Keratinocyte (primary cell): ENCODE results near the gene LYPLA2. TPM values are rescaled to one million over a fixed set of nuclear protein-coding genes. Genes with fewer than 3 reads are reported as not detected.

ENCODE experiments used
- DNase-seq: peaks from one replicate; pipeline ENCODE4 v3.0.0-alpha.2; 2011; ENCODE audit warnings: low read depth, missing footprints, low spot score
- FAIRE-seq: peaks from 2 replicates; lab custom pipeline; 2011; peaks lifted over from hg19 to GRCh38; lab: Jason Lieb, UNC
- H2AFZ ChIP-seq: 2 replicates; pipeline ENCODE4 v1.6.0; 2012; ENCODE audit warnings: low read length, control low read depth, inconsistent platforms; ENCODE audit not compliant: control insufficient read depth
- H3K27ac ChIP-seq: 2 replicates; pipeline ENCODE4 v1.5.1; 2011; ENCODE audit warnings: low read length; ENCODE audit not compliant: control insufficient read depth, insufficient read depth
- H3K27me3 ChIP-seq: 3 replicates; pipeline ENCODE4 v1.6.0; 2011; ENCODE audit warnings: low read length; ENCODE audit not compliant: control insufficient read depth, insufficient read depth; ENCODE audit errors: extremely low read depth
- H3K36me3 ChIP-seq, 2 experiments: 2 replicates in 1 of 2; 3 replicates in 1 of 2; pipeline ENCODE4 v1.5.1; 2011; ENCODE audit warnings: low read length in 2 of 2, mild to moderate bottlenecking in 1 of 2; ENCODE audit not compliant: control insufficient read depth in 2 of 2, insufficient read depth in 2 of 2; ENCODE audit errors: extremely low read depth in 1 of 2
- H3K4me1 ChIP-seq: 3 replicates; pipeline ENCODE4 v1.5.1; 2011; ENCODE audit warnings: low read length; ENCODE audit not compliant: control insufficient read depth, insufficient read depth; ENCODE audit errors: extremely low read depth
- H3K4me2 ChIP-seq: 3 replicates; pipeline ENCODE4 v1.6.0; 2011; ENCODE audit warnings: low read depth, low read length; ENCODE audit not compliant: control insufficient read depth, insufficient read depth; ENCODE audit errors: extremely low read depth
- H3K4me3 ChIP-seq, 3 experiments: fragments of 200-600 bp in 1 of 3; sonication (generic) in 1 of 3; 2 replicates in 2 of 3; 3 replicates in 1 of 3; pipeline ENCODE4 v1.5.1; 2011 to 2016; ENCODE audit warnings: low read length in 3 of 3, mild to moderate bottlenecking in 3 of 3, control low read depth in 2 of 3, inconsistent platforms in 1 of 3, low read depth in 1 of 3, mixed read lengths in 1 of 3, mixed run types in 1 of 3, moderate library complexity in 1 of 3; ENCODE audit not compliant: control insufficient read depth in 2 of 3, insufficient read depth in 2 of 3; ENCODE audit errors: extremely low read depth in 1 of 3
- H3K79me2 ChIP-seq: 2 replicates; pipeline ENCODE4 v1.6.0; 2012; ENCODE audit warnings: low read length; ENCODE audit not compliant: control insufficient read depth, insufficient read depth
- H3K9ac ChIP-seq: 3 replicates; pipeline ENCODE4 v1.6.0; 2011; ENCODE audit warnings: low read length; ENCODE audit not compliant: control insufficient read depth, insufficient read depth; ENCODE audit errors: extremely low read depth
- H3K9me1 ChIP-seq: 3 replicates; pipeline ENCODE4 v1.6.0; 2011; ENCODE audit warnings: low read length; ENCODE audit not compliant: control insufficient read depth, insufficient read depth; ENCODE audit errors: extremely low read depth
- H3K9me3 ChIP-seq: 2 replicates; pipeline ENCODE4 v1.5.1; 2012; ENCODE audit warnings: low read depth, low read length; ENCODE audit not compliant: control insufficient read depth
- H4K20me1 ChIP-seq: 3 replicates; pipeline ENCODE4 v1.6.0; 2011; ENCODE audit warnings: low read length; ENCODE audit not compliant: control insufficient read depth, insufficient read depth; ENCODE audit errors: extremely low read depth
- CTCF ChIP-seq, 3 experiments: IDR thresholded peaks in 1 of 3; conservative IDR thresholded peaks in 1 of 3; optimal IDR thresholded peaks in 1 of 3; 2 replicates in 2 of 3; 3 replicates in 1 of 3; pipeline versions ENCODE3 to v1.5.1; 2011; ENCODE audit warnings: low read length in 3 of 3, mild to moderate bottlenecking in 3 of 3, moderate library complexity in 2 of 3, control low read depth in 1 of 3, inconsistent platforms in 1 of 3; ENCODE audit not compliant: insufficient read depth in 2 of 3; ENCODE audit errors: extremely low read depth in 1 of 3
- EZH2 ChIP-seq: IDR thresholded peaks from one replicate; pipeline ENCODE4 v1.6.1; 2012; ENCODE audit warnings: inconsistent platforms, mild to moderate bottlenecking, low read length, moderate library complexity
- dilution Hi-C: fragments of 300-500 bp; cut with MboI; formaldehyde crosslinking; loops from one replicate; pipeline ENCODE4 v1.7.0; 2020; ENCODE audit warnings: low sequenced_read_pairs; ENCODE audit not compliant: extremely low pct_ligation_motif_present
- polyA plus RNA-seq, 5 experiments: library from polyadenylated mRNA; depleted of rRNA in 3 of 5; stranded (reverse) in 3 of 5; stranded (forward) in 1 of 5; unstranded in 1 of 5; fragments of >200 nt; gene quantifications; 1 replicate in 1 of 5; 2 replicates in 3 of 5; 3 replicates in 1 of 5; pipeline versions ENCODE4 v1.2.1 to v1.2.3, GENCODE V29; 2011 to 2012; ENCODE audit warnings: missing spikeins in 2 of 5, low read depth in 1 of 5, low replicate concordance in 1 of 5

LYPLA2 gene
- polyA plus RNA-seq, 1 donor (not counting 4 experiments of a cell fraction or from before 2014, with no cell fraction given): 51.7 TPM

GRCh38 chr1:23800400-23801337 lies 9.7 kb downstream of the LYPLA2 start, which contains the start of gene GALE:
Gene GALE, minus strand, starts transcription at chr1:23800754. Its CDS starts 1,747 bp downstream, at chr1:23799007.
- H3K4me3 ChIP-seq: peak within 1 kb of the TSS; percentile 63 to 93 (median 82)
- peaks cover 24 to 25% of the 10 kb centered on the region in 2 experiments for H3K36me3 ChIP-seq
- H3K9me1 ChIP-seq: no peaks in the 10 kb centered on the region
- peak; percentile 76 for DNase-seq
- peak within 1 kb of the TSS; percentile 83 for H3K9ac ChIP-seq
- TF ChIP-seq EZH2 (no peak), CTCF (optimal IDR thresholded peaks at IDR 0.05 in 1 of 3, IDR thresholded peaks at IDR 0.05 in 1 of 3, conservative IDR thresholded peaks at IDR 0.05 in 1 of 3; ENCODE audit: extremely low read depth in 1 of 3, insufficient read depth in 2 of 3, low read length in 3 of 3) (no peak)
- H3K4me1 ChIP-seq: peaks cover 14% of the 10 kb centered on the region
- H3K9me3 ChIP-seq: no peaks in the 10 kb centered on the region
- H3K4me2 ChIP-seq: peak within 1 kb of the TSS; percentile 99
- H2AFZ ChIP-seq: peak within 1 kb of the TSS; percentile 53
- no peaks in the 10 kb centered on the region for H3K27me3 ChIP-seq
- FAIRE-seq: peak; percentile 63
- peak within 1 kb of the TSS; percentile 83 for H3K27ac ChIP-seq
- peaks cover 1% of the 10 kb centered on the region for H3K79me2 ChIP-seq
- H4K20me1 ChIP-seq: no peaks in the 10 kb centered on the region
- dilution Hi-C loops: no loop called here

- peaks cover 19 to 20% of the 10 kb centered on the region in 2 experiments for H3K36me3 ChIP-seq
- H3K9me3 ChIP-seq: no peaks in the 10 kb centered on the region
- H3K27ac ChIP-seq: peak overlapping the region; percentile 83
- H4K20me1 ChIP-seq: no peaks in the 10 kb centered on the region
- H3K4me2 ChIP-seq: peak overlapping the region; percentile 99
- peak overlapping the region; percentile 53 for H2AFZ ChIP-seq
- dilution Hi-C loops: no loop called here
- peaks cover 14% of the 10 kb centered on the region for H3K4me1 ChIP-seq
- FAIRE-seq (no peak), DNase-seq (no peak)
- H3K27me3 ChIP-seq: no peaks in the 10 kb centered on the region
- peak overlapping the region; percentile 83 for H3K9ac ChIP-seq
- TF ChIP-seq EZH2: no peak
- no peak for TF ChIP-seq CTCF (optimal IDR thresholded peaks at IDR 0.05 in 1 of 3, IDR thresholded peaks at IDR 0.05 in 1 of 3, conservative IDR thresholded peaks at IDR 0.05 in 1 of 3; ENCODE audit: extremely low read depth in 1 of 3, insufficient read depth in 2 of 3, low read length in 3 of 3)
- peak overlapping the region; percentile 63 to 82 (median 76) for H3K4me3 ChIP-seq
- no peaks in the 10 kb centered on the region for H3K9me1 ChIP-seq
- peaks cover 1% of the 10 kb centered on the region for H3K79me2 ChIP-seq
Measured at GRCh38 chr1:23801338-23801748, 10.4 kb downstream of the LYPLA2 start.
